H1 (cell line): ENCODE measurements around the gene CABCOCO1. TPM values are rescaled to one million over a fixed set of nuclear protein-coding genes. Genes with fewer than 3 reads are reported as not detected.

Experiments used
- CTCF ChIA-PET: fragments of 300-600 bp; sonication (Branson Sonifier 250); formaldehyde crosslinking; loops from one replicate; lab custom pipeline; 2021; ENCODE audit not compliant: partially characterized antibody; lab: Charles Lee
- POLR2A ChIA-PET: fragments of 300-600 bp; sonication (Branson Sonifier 250); formaldehyde crosslinking; loops from one replicate; lab custom pipeline; 2021; ENCODE audit warnings: inconsistent platforms; ENCODE audit not compliant: partially characterized antibody; lab: Charles Lee
- DNase-seq, 2 experiments: peaks; one replicate each; pipeline versions ENCODE4 v3.0.0 to v3.0.0-alpha.2; 2010 to 2022; ENCODE audit warnings: low spot score in 2 of 2, low read depth in 1 of 2, mixed read lengths in 1 of 2
- FAIRE-seq: peaks from 2 replicates; lab custom pipeline; 2011; peaks lifted over from hg19 to GRCh38; lab: Jason Lieb, UNC
- H2AFZ ChIP-seq: 2 replicates; pipeline ENCODE4 v1.8.1; 2012; ENCODE audit warnings: low read length, inconsistent platforms
- H2AK5ac ChIP-seq: 2 replicates; pipeline ENCODE4 v1.6.1; 2013; ENCODE audit warnings: low read depth, low read length
- H2BK120ac ChIP-seq: replicated peaks from 2 replicates; pipeline ENCODE3; 2013; ENCODE audit warnings: low read depth, low read length, inconsistent platforms
- H2BK12ac ChIP-seq: 2 replicates; pipeline ENCODE4 v1.6.1; 2013; ENCODE audit warnings: low read depth, low read length
- H2BK15ac ChIP-seq: 2 replicates; pipeline ENCODE4 v1.6.1; 2013; ENCODE audit warnings: low read length
- H2BK20ac ChIP-seq: 2 replicates; pipeline ENCODE4 v1.6.1; 2013; ENCODE audit warnings: low read length
- H2BK5ac ChIP-seq: 2 replicates; pipeline ENCODE4 v1.6.1; 2013; ENCODE audit warnings: low read depth, low read length
- H3K14ac ChIP-seq: 2 replicates; pipeline ENCODE4 v1.6.1; 2013; ENCODE audit warnings: inconsistent platforms; ENCODE audit not compliant: insufficient read length
- H3K18ac ChIP-seq: 2 replicates; pipeline ENCODE4 v1.6.1; 2013; ENCODE audit warnings: low read length; ENCODE audit errors: extremely low read depth
- H3K23ac ChIP-seq: 2 replicates; pipeline ENCODE4 v1.6.1; 2013; ENCODE audit warnings: inconsistent platforms; ENCODE audit not compliant: insufficient read length
- H3K23me2 ChIP-seq: 2 replicates; pipeline ENCODE4 v1.6.1; 2013; ENCODE audit warnings: low read depth, low read length
- H3K27ac ChIP-seq: 2 replicates; pipeline ENCODE4 v1.6.1; 2011; ENCODE audit warnings: low read depth, low read length, inconsistent platforms
- H3K27me3 ChIP-seq, 4 experiments: replicated peaks in 1 of 4; 1 replicate in 1 of 4; 2 replicates in 3 of 4; pipeline versions ENCODE4 v1.6.1 to v1.8.1; 2011 to 2013; ENCODE audit warnings: low read length in 3 of 4, mild to moderate bottlenecking in 3 of 4, inconsistent platforms in 2 of 4, mixed read lengths in 2 of 4, moderate library complexity in 1 of 4; ENCODE audit not compliant: control insufficient read depth in 3 of 4, insufficient read depth in 3 of 4; ENCODE audit errors: extremely low read depth in 1 of 4
- H3K36me3 ChIP-seq, 4 experiments: 2 replicates each; pipeline versions ENCODE4 v1.6.1 to v1.8.1; 2011 to 2013; ENCODE audit warnings: mild to moderate bottlenecking in 4 of 4, low read length in 3 of 4, moderate library complexity in 2 of 4, control low read depth in 1 of 4, inconsistent platforms in 1 of 4; ENCODE audit not compliant: insufficient read depth in 4 of 4, control insufficient read depth in 2 of 4
- H3K4ac ChIP-seq: replicated peaks from 2 replicates; pipeline ENCODE3; 2013; ENCODE audit warnings: low read length, low read depth, mixed read lengths, inconsistent platforms; ENCODE audit not compliant: insufficient read length
- H3K4me1 ChIP-seq, 4 experiments: replicated peaks in 1 of 4; 1 replicate in 1 of 4; 2 replicates in 3 of 4; pipeline versions ENCODE4 v1.6.1 to v1.8.1; 2011 to 2013; ENCODE audit warnings: low read length in 3 of 4, inconsistent platforms in 2 of 4, mixed read lengths in 1 of 4; ENCODE audit not compliant: insufficient read depth in 4 of 4, control insufficient read depth in 3 of 4
- H3K4me2 ChIP-seq, 2 experiments: 2 replicates each; pipeline versions ENCODE4 v1.6.1 to v1.8.1; 2011 to 2013; ENCODE audit warnings: low read depth in 2 of 2, low read length in 2 of 2, control low read depth in 1 of 2, inconsistent platforms in 1 of 2, mild to moderate bottlenecking in 1 of 2; ENCODE audit not compliant: insufficient read depth in 1 of 2
- H3K4me3 ChIP-seq, 4 experiments: fragments of 200-600, 300-600 bp in 1 of 4; sonication (generic), shearing (Covaris generic), sonication (Bioruptor Twin) in 1 of 4; 2 replicates each; pipeline versions ENCODE4 v1.5.1 to v1.8.1; 2011 to 2016; ENCODE audit warnings: low read length in 4 of 4, low read depth in 3 of 4, control low read depth in 2 of 4, inconsistent platforms in 2 of 4, mild to moderate bottlenecking in 2 of 4, mixed read lengths in 1 of 4, moderate library complexity in 1 of 4; ENCODE audit not compliant: insufficient read depth in 2 of 4; ENCODE audit errors: extremely low read depth in 1 of 4
- H3K56ac ChIP-seq: replicated peaks from 2 replicates; pipeline ENCODE3; 2013; ENCODE audit warnings: low read depth, mild to moderate bottlenecking, mixed read lengths, low read length, inconsistent platforms; ENCODE audit not compliant: insufficient read length
- H3K79me1 ChIP-seq: 2 replicates; pipeline ENCODE4 v1.6.1; 2013; ENCODE audit warnings: low read depth, low read length, control low read depth
- H3K79me2 ChIP-seq, 2 experiments: 2 replicates each; pipeline versions ENCODE4 v1.6.1 to v1.8.1; 2012 to 2013; ENCODE audit warnings: low read length in 2 of 2, mild to moderate bottlenecking in 2 of 2, inconsistent platforms in 1 of 2; ENCODE audit not compliant: insufficient read depth in 2 of 2, control insufficient read depth in 1 of 2
- H3K9ac ChIP-seq, 4 experiments: replicated peaks in 1 of 4; 1 replicate in 1 of 4; 2 replicates in 3 of 4; pipeline versions ENCODE4 v1.6.1 to v1.8.1; 2011 to 2013; ENCODE audit warnings: low read depth in 3 of 4, low read length in 3 of 4, control low read depth in 2 of 4, mild to moderate bottlenecking in 2 of 4, moderate library complexity in 2 of 4, inconsistent platforms in 1 of 4; ENCODE audit errors: extremely low read depth in 1 of 4
- H3K9me3 ChIP-seq, 2 experiments: 2 replicates each; pipeline versions ENCODE4 v1.6.1 to v1.8.1; 2012 to 2013; ENCODE audit warnings: mild to moderate bottlenecking in 2 of 2, moderate library complexity in 2 of 2, control low read depth in 1 of 2, inconsistent platforms in 1 of 2, low read depth in 1 of 2, low read length in 1 of 2, mixed read lengths in 1 of 2; ENCODE audit not compliant: insufficient read depth in 2 of 2
- H4K20me1 ChIP-seq, 2 experiments: replicated peaks in 1 of 2; 2 replicates each; pipeline versions ENCODE3 to v1.8.1; 2011 to 2013; ENCODE audit warnings: inconsistent platforms in 2 of 2, low read length in 2 of 2, mild to moderate bottlenecking in 1 of 2; ENCODE audit not compliant: insufficient read depth in 2 of 2, control insufficient read depth in 1 of 2
- H4K5ac ChIP-seq: 2 replicates; pipeline ENCODE4 v1.6.1; 2013; ENCODE audit warnings: low read length, low read depth, mixed read lengths, inconsistent platforms; ENCODE audit not compliant: insufficient read length
- H4K8ac ChIP-seq: 2 replicates; pipeline ENCODE4 v1.8.0; 2013; ENCODE audit warnings: mild to moderate bottlenecking, moderate library complexity, low read length, inconsistent platforms; ENCODE audit not compliant: insufficient read depth; ENCODE audit errors: extremely low read depth
- H4K91ac ChIP-seq: replicated peaks from 2 replicates; pipeline ENCODE3; 2013; ENCODE audit warnings: low read length, mixed read lengths, inconsistent platforms; ENCODE audit not compliant: insufficient read length
- NRF1 ChIP-seq: IDR thresholded peaks from 2 replicates; pipeline ENCODE4 v1.6.1; 2011; ENCODE audit warnings: mild to moderate bottlenecking, low read depth, low read length, improper control_type of control experiment
- TAF1 ChIP-seq: IDR thresholded peaks from 2 replicates; pipeline ENCODE4 v1.6.1; 2011; ENCODE audit warnings: mild to moderate bottlenecking, low read depth, low read length
- WGBS, 2 experiments: shearing (Covaris generic) in 1 of 2; methylation state at CpG; one replicate each; pipeline versions ENCODE4 v1.1.6 to v1.1.7; 2013 to 2015; ENCODE audit warnings: low lambda C conversion rate in 2 of 2, mixed read lengths in 2 of 2, inconsistent platforms in 1 of 2, low coverage in 1 of 2, missing lambda C conversion rate in 1 of 2; ENCODE audit not compliant: insufficient replicate concordance in 2 of 2, insufficient coverage in 1 of 2, insufficient read length in 1 of 2; ENCODE audit errors: extremely low coverage in 1 of 2, missing lambda C conversion rate in 1 of 2; 5-methylcytosine and 5-hydroxymethylcytosine counted together
- polyA plus RNA-seq, 7 experiments: library from polyadenylated mRNA; depleted of rRNA in 3 of 7; stranded (reverse) in 5 of 7; unstranded in 2 of 7; fragments of >200 nt in 5 of 7; fragments of 200-250 nt in 2 of 7; gene quantifications; 1 replicate in 5 of 7; 2 replicates in 1 of 7; 4 replicates in 1 of 7; pipeline versions ENCODE4 v1.2.1 to v1.2.3, GENCODE V29; 2011 to 2013; ENCODE audit warnings: missing spikeins in 2 of 7, mixed read lengths in 2 of 7
- total RNA-seq: library from RNA; stranded (reverse); fragmentation: NEBNext Ultra II Directional; extraction: Animal tissue kit (Norgen Biotek cat#: 25700); gene quantifications from 2 replicates; pipeline ENCODE4 v1.2.1, GENCODE V29; 2021
- TF ChIP-seq, protein P1 (sequence below), 3 experiments: IDR thresholded peaks; 1 replicate in 2 of 3; 2 replicates in 1 of 3; pipeline versions ENCODE4 v1.5.1 to v1.6.1; 2011; ENCODE audit warnings: low read length in 3 of 3, mild to moderate bottlenecking in 3 of 3, inconsistent platforms in 2 of 3, low read depth in 1 of 3, moderate library complexity in 1 of 3; ENCODE audit not compliant: insufficient read depth in 1 of 3; ENCODE audit errors: control extremely low read depth in 1 of 3

Gene CABCOCO1
- total and polyA plus RNA-seq, 2 of the 8 experiments (the other 6 are each of a cell fraction or from before 2014, with no cell fraction given): not detected

GRCh38 chr10:61749291-61749690, 86.6 kb downstream of the CABCOCO1 start:
- no peak overlapping the region for H2BK20ac ChIP-seq
- no peak overlapping the region for H2BK5ac ChIP-seq
- H2BK15ac ChIP-seq: no peak overlapping the region
- no peaks in the 10 kb centered on the region for H4K20me1 ChIP-seq
- ChIA-PET CTCF (interaction anchor here (2.9 to 10.3 kb wide), 6 partner anchors 9 to 85 kb away, joined by 10 to 120 read pairs (median 34); no protein-coding TSS in a partner anchor), POLR2A (no interaction called here)
- H3K4me2 ChIP-seq: no peak overlapping the region
- no peak overlapping the region for H3K14ac ChIP-seq
- no peak overlapping the region for H2BK120ac ChIP-seq
- no peak overlapping the region for H3K56ac ChIP-seq
- H3K18ac ChIP-seq: no peak overlapping the region
- no peaks in the 10 kb centered on the region for H3K79me1 ChIP-seq
- H3K23me2 ChIP-seq: no peaks in the 10 kb centered on the region
- no peak overlapping the region for H4K5ac ChIP-seq
- peaks cover 0 to 3% (median 0%) of the 10 kb centered on the region in 4 experiments; a peak in 1 of 7 replicates for H3K4me1 ChIP-seq
- 88% methylated on average over 3 of the region's 3 CpGs; no CpG with 5 or more reads in 1 of the 2 experiments for whole genome bisulfite sequencing, 2 experiments
- H2BK12ac ChIP-seq: no peak overlapping the region
- H3K27ac ChIP-seq: no peak overlapping the region
- H3K23ac ChIP-seq: no peak overlapping the region
- H3K4me3 ChIP-seq: no peak overlapping the region
- no peaks in the 10 kb centered on the region for H3K79me2 ChIP-seq
- H3K9ac ChIP-seq: no peak overlapping the region
- no peak for FAIRE-seq
- H3K4ac ChIP-seq: no peak overlapping the region
- H4K91ac ChIP-seq: no peak overlapping the region
- DNase-seq: no peak
- 0 out of 4 replicates have a peak, but pooled peaks cover 0 to 3% of the 10 kb centered on the region in 2 experiments for H3K9me3 ChIP-seq
- H2AK5ac ChIP-seq: no peak overlapping the region
- H3K27me3 ChIP-seq: no peaks in the 10 kb centered on the region
- no peak overlapping the region for H2AFZ ChIP-seq
- no peak overlapping the region for H4K8ac ChIP-seq
- TF ChIP-seq TAF1 (no peak), NRF1 (no peak)
- TF ChIP-seq, protein P1, sequence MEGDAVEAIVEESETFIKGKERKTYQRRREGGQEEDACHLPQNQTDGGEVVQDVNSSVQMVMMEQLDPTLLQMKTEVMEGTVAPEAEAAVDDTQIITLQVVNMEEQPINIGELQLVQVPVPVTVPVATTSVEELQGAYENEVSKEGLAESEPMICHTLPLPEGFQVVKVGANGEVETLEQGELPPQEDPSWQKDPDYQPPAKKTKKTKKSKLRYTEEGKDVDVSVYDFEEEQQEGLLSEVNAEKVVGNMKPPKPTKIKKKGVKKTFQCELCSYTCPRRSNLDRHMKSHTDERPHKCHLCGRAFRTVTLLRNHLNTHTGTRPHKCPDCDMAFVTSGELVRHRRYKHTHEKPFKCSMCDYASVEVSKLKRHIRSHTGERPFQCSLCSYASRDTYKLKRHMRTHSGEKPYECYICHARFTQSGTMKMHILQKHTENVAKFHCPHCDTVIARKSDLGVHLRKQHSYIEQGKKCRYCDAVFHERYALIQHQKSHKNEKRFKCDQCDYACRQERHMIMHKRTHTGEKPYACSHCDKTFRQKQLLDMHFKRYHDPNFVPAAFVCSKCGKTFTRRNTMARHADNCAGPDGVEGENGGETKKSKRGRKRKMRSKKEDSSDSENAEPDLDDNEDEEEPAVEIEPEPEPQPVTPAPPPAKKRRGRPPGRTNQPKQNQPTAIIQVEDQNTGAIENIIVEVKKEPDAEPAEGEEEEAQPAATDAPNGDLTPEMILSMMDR (IDR thresholded peaks at IDR 0.05; ENCODE audit: control extremely low read depth in 1 of 3, insufficient read depth in 1 of 3, low read depth in 1 of 3, low read length in 3 of 3): no peak
- no peaks in the 10 kb centered on the region for H3K36me3 ChIP-seq
